HepG2 (cell line): ENCODE results near the gene INHA.

Source experiments
- ELF4 ChIP-seq: sonication (generic); formaldehyde crosslinking; IDR thresholded peaks from 2 replicates; pipeline ENCODE4 v1.5.0; 2020; ENCODE audit warnings: missing genetic modification reagents, mild to moderate bottlenecking, moderate library complexity, borderline replicate concordance
- JUN ChIP-seq: sonication (generic); formaldehyde crosslinking; IDR thresholded peaks from 2 replicates; pipeline ENCODE4 v1.4.0; 2020; ENCODE audit warnings: mild to moderate bottlenecking, missing genetic modification reagents
- JUNB ChIP-seq: sonication (generic); formaldehyde crosslinking; IDR thresholded peaks from 2 replicates; pipeline ENCODE4 v1.8.0; 2022; ENCODE audit warnings: missing genetic modification reagents, mild to moderate bottlenecking, borderline replicate concordance
- MBNL3 ChIP-seq: fragments of 250-450 bp; sonication (Bioruptor Pico); conservative IDR thresholded peaks from 2 replicates; pipeline ENCODE4 v1.8.0; 2022; ENCODE audit warnings: mild to moderate bottlenecking, inconsistent platforms
- POLR2A ChIP-seq, 2 experiments: IDR thresholded peaks; 2 replicates each; pipeline ENCODE4 v1.6.1; 2011; ENCODE audit warnings: low read depth in 2 of 2, low read length in 2 of 2, mild to moderate bottlenecking in 1 of 2, moderate library complexity in 1 of 2; ENCODE audit not compliant: insufficient read depth in 1 of 2
- RFXAP ChIP-seq: sonication (generic); formaldehyde crosslinking; IDR thresholded peaks from 2 replicates; pipeline ENCODE4 v1.4.0; 2020; ENCODE audit warnings: missing genetic modification reagents, borderline replicate concordance
- SRF ChIP-seq: IDR thresholded peaks from 2 replicates; pipeline ENCODE4 v1.6.1; 2011; ENCODE audit warnings: mild to moderate bottlenecking, low read depth, low read length, moderate library complexity
- XRCC5 ChIP-seq: fragments of 200-400 bp; formaldehyde crosslinking; optimal IDR thresholded peaks from 2 replicates; pipeline ENCODE3; 2017; ENCODE audit warnings: mild to moderate bottlenecking, low read length
- ZNF776 ChIP-seq: sonication (generic); formaldehyde crosslinking; IDR thresholded peaks from 2 replicates; pipeline ENCODE4 v1.4.0; 2020; ENCODE audit warnings: mild to moderate bottlenecking, missing genetic modification reagents
- TF ChIP-seq, protein P1 (sequence below): IDR thresholded peaks from 2 replicates; pipeline ENCODE4 v1.6.1; 2012; ENCODE audit warnings: low read length, improper control_type of control experiment
- TF ChIP-seq, protein P2 (sequence below): sonication (generic); formaldehyde crosslinking; IDR thresholded peaks from 2 replicates; pipeline ENCODE4 v1.5.0; 2020; ENCODE audit warnings: mild to moderate bottlenecking, missing genetic modification reagents, moderate library complexity
- TF ChIP-seq, protein P3 (sequence below): sonication (generic); formaldehyde crosslinking; IDR thresholded peaks from 2 replicates; pipeline ENCODE4 v1.4.0; 2020; ENCODE audit warnings: missing genetic modification reagents

DNA sequence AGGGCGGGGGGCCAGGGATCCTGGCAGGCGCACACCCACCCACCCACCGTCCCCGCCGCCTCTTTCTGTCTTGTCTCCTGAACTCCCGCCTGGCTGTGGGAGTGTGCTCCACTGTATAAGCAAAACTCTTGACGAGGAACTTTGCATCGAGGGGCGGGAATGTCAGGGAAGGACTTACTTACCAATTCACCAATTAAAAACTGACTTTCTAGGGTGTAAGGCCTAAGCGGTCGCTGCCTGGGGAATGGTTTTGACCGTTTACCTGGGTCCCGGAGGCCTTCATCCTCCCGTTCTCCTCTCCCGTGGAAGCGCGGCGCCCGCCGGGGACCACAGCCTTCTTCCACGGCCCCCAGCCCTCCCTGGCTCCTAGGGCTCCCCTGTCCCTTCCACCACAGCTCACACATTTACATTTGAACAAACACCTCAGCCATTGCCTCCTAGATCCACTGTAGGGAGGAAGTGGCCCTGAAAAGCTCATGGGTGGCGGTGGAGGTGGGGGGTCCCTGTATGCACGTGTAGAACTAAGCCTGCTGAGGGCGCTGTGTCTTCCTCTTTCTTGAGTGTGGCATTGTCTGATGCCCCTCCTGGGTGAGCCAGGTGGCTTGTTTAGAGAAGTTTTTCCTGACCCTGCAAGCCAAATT is 49.0 kb upstream of the INHA start:
- TF ChIP-seq, protein P1, sequence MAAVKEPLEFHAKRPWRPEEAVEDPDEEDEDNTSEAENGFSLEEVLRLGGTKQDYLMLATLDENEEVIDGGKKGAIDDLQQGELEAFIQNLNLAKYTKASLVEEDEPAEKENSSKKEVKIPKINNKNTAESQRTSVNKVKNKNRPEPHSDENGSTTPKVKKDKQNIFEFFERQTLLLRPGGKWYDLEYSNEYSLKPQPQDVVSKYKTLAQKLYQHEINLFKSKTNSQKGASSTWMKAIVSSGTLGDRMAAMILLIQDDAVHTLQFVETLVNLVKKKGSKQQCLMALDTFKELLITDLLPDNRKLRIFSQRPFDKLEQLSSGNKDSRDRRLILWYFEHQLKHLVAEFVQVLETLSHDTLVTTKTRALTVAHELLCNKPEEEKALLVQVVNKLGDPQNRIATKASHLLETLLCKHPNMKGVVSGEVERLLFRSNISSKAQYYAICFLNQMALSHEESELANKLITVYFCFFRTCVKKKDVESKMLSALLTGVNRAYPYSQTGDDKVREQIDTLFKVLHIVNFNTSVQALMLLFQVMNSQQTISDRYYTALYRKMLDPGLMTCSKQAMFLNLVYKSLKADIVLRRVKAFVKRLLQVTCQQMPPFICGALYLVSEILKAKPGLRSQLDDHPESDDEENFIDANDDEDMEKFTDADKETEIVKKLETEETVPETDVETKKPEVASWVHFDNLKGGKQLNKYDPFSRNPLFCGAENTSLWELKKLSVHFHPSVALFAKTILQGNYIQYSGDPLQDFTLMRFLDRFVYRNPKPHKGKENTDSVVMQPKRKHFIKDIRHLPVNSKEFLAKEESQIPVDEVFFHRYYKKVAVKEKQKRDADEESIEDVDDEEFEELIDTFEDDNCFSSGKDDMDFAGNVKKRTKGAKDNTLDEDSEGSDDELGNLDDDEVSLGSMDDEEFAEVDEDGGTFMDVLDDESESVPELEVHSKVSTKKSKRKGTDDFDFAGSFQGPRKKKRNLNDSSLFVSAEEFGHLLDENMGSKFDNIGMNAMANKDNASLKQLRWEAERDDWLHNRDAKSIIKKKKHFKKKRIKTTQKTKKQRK, result no peak
- TF ChIP-seq, protein P2, sequence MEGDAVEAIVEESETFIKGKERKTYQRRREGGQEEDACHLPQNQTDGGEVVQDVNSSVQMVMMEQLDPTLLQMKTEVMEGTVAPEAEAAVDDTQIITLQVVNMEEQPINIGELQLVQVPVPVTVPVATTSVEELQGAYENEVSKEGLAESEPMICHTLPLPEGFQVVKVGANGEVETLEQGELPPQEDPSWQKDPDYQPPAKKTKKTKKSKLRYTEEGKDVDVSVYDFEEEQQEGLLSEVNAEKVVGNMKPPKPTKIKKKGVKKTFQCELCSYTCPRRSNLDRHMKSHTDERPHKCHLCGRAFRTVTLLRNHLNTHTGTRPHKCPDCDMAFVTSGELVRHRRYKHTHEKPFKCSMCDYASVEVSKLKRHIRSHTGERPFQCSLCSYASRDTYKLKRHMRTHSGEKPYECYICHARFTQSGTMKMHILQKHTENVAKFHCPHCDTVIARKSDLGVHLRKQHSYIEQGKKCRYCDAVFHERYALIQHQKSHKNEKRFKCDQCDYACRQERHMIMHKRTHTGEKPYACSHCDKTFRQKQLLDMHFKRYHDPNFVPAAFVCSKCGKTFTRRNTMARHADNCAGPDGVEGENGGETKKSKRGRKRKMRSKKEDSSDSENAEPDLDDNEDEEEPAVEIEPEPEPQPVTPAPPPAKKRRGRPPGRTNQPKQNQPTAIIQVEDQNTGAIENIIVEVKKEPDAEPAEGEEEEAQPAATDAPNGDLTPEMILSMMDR, result no peak
- no peak for TF ChIP-seq ZNF776 (CRISPR knock-in tag)
- TF ChIP-seq XRCC5, result no peak
- TF ChIP-seq JUN (CRISPR knock-in tag), result no peak
- TF ChIP-seq MBNL3 (CRISPR knock-in tag), result no peak
- no peak for TF ChIP-seq ELF4 (CRISPR knock-in tag)
- TF ChIP-seq RFXAP, result no peak
- no peak for TF ChIP-seq JUNB (CRISPR knock-in tag)
- TF ChIP-seq, protein P3, sequence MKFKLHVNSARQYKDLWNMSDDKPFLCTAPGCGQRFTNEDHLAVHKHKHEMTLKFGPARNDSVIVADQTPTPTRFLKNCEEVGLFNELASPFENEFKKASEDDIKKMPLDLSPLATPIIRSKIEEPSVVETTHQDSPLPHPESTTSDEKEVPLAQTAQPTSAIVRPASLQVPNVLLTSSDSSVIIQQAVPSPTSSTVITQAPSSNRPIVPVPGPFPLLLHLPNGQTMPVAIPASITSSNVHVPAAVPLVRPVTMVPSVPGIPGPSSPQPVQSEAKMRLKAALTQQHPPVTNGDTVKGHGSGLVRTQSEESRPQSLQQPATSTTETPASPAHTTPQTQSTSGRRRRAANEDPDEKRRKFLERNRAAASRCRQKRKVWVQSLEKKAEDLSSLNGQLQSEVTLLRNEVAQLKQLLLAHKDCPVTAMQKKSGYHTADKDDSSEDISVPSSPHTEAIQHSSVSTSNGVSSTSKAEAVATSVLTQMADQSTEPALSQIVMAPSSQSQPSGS, result no peak
- no peak for TF ChIP-seq POLR2A (IDR thresholded peaks at IDR 0.05; ENCODE audit: insufficient read depth in 1 of 2, low read depth in 2 of 2, low read length in 2 of 2)
- no peak for TF ChIP-seq SRF
